LNCaP clone FGC (cell line): Measurements from ENCODE around the gene DNAH5.
A peak's percentile ranks its signal among the peaks of the same experiment; 100 is the strongest.

ENCODE experiments used
- DNase-seq: peaks from one replicate; pipeline ENCODE4 v3.0.0-alpha.2; 2011; ENCODE audit warnings: low read depth
- H3K4me3 ChIP-seq: 2 replicates; pipeline ENCODE4 v1.5.1; 2011; ENCODE audit warnings: mild to moderate bottlenecking, low read depth, low read length, control low read depth
- CTCF ChIP-seq: IDR thresholded peaks from 2 replicates; pipeline ENCODE4 v1.5.1; 2012; ENCODE audit warnings: mild to moderate bottlenecking; ENCODE audit not compliant: control insufficient read depth, insufficient read depth; ENCODE audit errors: extremely low read depth

DNAH5 gene

GRCh38 chr5:13944560-13945199 is at the start of gene DNAH5:
Gene DNAH5 (minus strand): TSS chr5:13944688. CDS start chr5:13944438, 250 bp downstream.
- TF ChIP-seq CTCF: no peak
- peak; percentile 93 for DNase-seq
- no peak within 1 kb of the TSS for H3K4me3 ChIP-seq

GRCh38 chr5:13993926-13994325 is 49.4 kb upstream of the DNAH5 start:
- no peak for DNase-seq
- TF ChIP-seq CTCF: no peak
- H3K4me3 ChIP-seq: no peak overlapping the region

GRCh38 chr5:13992795-13993194 is 48.3 kb upstream of the DNAH5 start:
- no peak for DNase-seq
- TF ChIP-seq CTCF: no peak
- no peak overlapping the region for H3K4me3 ChIP-seq

- TF ChIP-seq CTCF: no peak
- no peak for DNase-seq
- no peak overlapping the region for H3K4me3 ChIP-seq
Observed at GRCh38 chr5:13991365-13991764, 46.9 kb upstream of the DNAH5 start.

- no peak for DNase-seq
- no peak for TF ChIP-seq CTCF
- H3K4me3 ChIP-seq: no peak overlapping the region
Observed at GRCh38 chr5:13990896-13991295, 46.4 kb upstream of the DNAH5 start.

GRCh38 chr5:13989832-13990231 is 45.3 kb upstream of the DNAH5 start:
- H3K4me3 ChIP-seq: no peak overlapping the region
- DNase-seq: no peak
- TF ChIP-seq CTCF: no peak

GRCh38 chr5:13987843-13988464 is 43.5 kb upstream of the DNAH5 start:
- peak; percentile 40 for DNase-seq
- H3K4me3 ChIP-seq: no peak overlapping the region
- peak; percentile 81 for TF ChIP-seq CTCF
